Gastrocnemius medialis (tissue), 4 donors: ENCODE data around the gene CPZ. TPM values are rescaled to one million over a fixed set of nuclear protein-coding genes. Genes with fewer than 3 reads are reported as not detected.

Experiments
- ATAC-seq, 2 donors: fragments of 150-250 bp; one replicate each; pipeline ENCODE4 v1.9.1; 2016
- DNase-seq, 2 donors: peaks; one replicate each; pipeline ENCODE4 v3.0.0-alpha.2; 2019
- H3K27ac ChIP-seq, 4 donors: fragments of 200-600 bp; sonication (generic); 1 replicate in 1 of 4; 2 replicates in 3 of 4; pipeline ENCODE4 v1.5.1; 2016 to 2018; ENCODE audit warnings: mild to moderate bottlenecking in 2 of 4, moderate library complexity in 1 of 4
- H3K27me3 ChIP-seq, 3 donors: fragments of 200-600 bp; sonication (generic) in 2 of 3; 1 replicate in 1 of 3; 2 replicates in 2 of 3; pipeline versions ENCODE4 v1.5.1 to v1.6.0; 2016 to 2019; ENCODE audit warnings: mild to moderate bottlenecking in 1 of 3, moderate library complexity in 1 of 3
- H3K36me3 ChIP-seq, 2 donors: fragments of 200-600 bp; sonication (generic) in 1 of 2; one replicate each; pipeline ENCODE4 v1.5.1; 2017 to 2018
- H3K4me1 ChIP-seq, 2 donors: fragments of 200-600 bp; sonication (generic) in 1 of 2; one replicate each; pipeline ENCODE4 v1.5.1; 2016 to 2017; ENCODE audit warnings: mild to moderate bottlenecking in 2 of 2
- H3K4me3 ChIP-seq, 4 donors: fragments of 200-600 bp; sonication (generic) in 3 of 4; 1 replicate in 1 of 4; 2 replicates in 3 of 4; pipeline ENCODE4 v1.5.1; 2016 to 2019; ENCODE audit warnings: mild to moderate bottlenecking in 2 of 4
- H3K9me3 ChIP-seq, 3 donors: fragments of 200-600 bp; sonication (generic) in 2 of 3; 1 replicate in 1 of 3; 2 replicates in 2 of 3; pipeline ENCODE4 v1.5.1; 2016 to 2019
- CTCF ChIP-seq, 5 experiments: fragments of 450-650 bp in 3 of 5; fragments of 200-600 bp in 2 of 5; sonication (generic) in 2 of 5; IDR thresholded peaks in 4 of 5; conservative IDR thresholded peaks in 1 of 5; 1 replicate in 4 of 5; 2 replicates in 1 of 5; pipeline ENCODE4 v1.5.1; 2016 to 2019; ENCODE audit warnings: antibody characterized with exemption in 5 of 5, mild to moderate bottlenecking in 3 of 5, moderate library complexity in 3 of 5
- POLR2A ChIP-seq, 2 donors: fragments of 450-650 bp; IDR thresholded peaks; one replicate each; pipeline ENCODE4 v1.6.1; 2017; ENCODE audit warnings: antibody characterized with exemption in 2 of 2, mild to moderate bottlenecking in 2 of 2, moderate library complexity in 2 of 2
- in situ Hi-C, 4 donors: fragments of 200-750 bp; cut with MboI; loops; one replicate each; pipeline versions ENCODE4 v1.15.0 to v1.8.0; 2017; ENCODE audit warnings: low sequenced_read_pairs in 4 of 4
- intact Hi-C: fragments of 100-400 bp; cut with DNase I; formaldehyde crosslinking; loops from one replicate; pipeline ENCODE4 v1.15.1; 2023; ENCODE audit warnings: low total_unique reads
- total RNA-seq, 4 donors: library from RNA; depleted of rRNA; stranded (reverse); fragments of >200 nt; gene quantifications; one replicate each; pipeline versions ENCODE4 v1.1.0 to v1.2.3, GENCODE V29; 2016

CPZ gene
- total RNA-seq, 4 donors from 2014 or later, result not detected

- intact Hi-C loops, result no loop called here
- ATAC-seq (no peak), DNase-seq (no peak)
- H3K36me3 ChIP-seq, result no peaks in the 10 kb centered on the region
- H3K27me3 ChIP-seq, result peaks cover 0 to 5% (median 0%) of the 10 kb centered on the region in 3 donors
- in situ Hi-C loops, result no loop called here
- TF ChIP-seq CTCF (IDR thresholded peaks at IDR 0.05 in 4 of 5, conservative IDR thresholded peaks at IDR 0.05 in 1 of 5) (no peak), POLR2A (IDR thresholded peaks at IDR 0.05) (no peak)
- H3K27ac ChIP-seq, result no peak overlapping the region
- H3K4me1 ChIP-seq, result no peaks in the 10 kb centered on the region
- H3K4me3 ChIP-seq, result no peak overlapping the region
- no peaks in the 10 kb centered on the region for H3K9me3 ChIP-seq
These were observed 23.6 kb downstream of the CPZ start for GRCh38 chr4:8615921-8616787.

DNA sequence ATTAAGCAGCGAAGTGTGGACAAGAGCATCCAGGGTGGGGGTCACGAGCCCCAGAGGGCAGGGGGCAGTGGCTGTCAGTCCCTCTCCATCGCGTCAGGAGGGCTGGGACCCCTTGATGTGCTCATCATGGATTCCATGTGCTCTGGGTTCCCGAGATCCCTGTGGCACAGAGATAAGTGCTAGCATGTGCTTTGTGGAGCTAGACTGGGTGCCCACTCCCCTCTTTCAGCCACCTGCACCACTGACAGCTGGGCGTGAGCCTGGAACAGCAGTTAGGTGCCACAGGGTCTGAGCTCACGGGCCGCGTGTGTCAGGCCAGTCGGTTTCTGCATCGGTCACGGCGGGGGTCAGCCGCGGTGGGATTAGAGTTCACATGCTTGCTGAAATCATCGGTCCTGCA, 24.3 kb downstream of the CPZ start:
- Histone ChIP-seq H3K4me1 (no peaks in the 10 kb centered on the region), H3K36me3 (no peaks in the 10 kb centered on the region), H3K27me3 (peaks cover 0 to 5% (median 0%) of the 10 kb centered on the region in 3 donors), H3K9me3 (no peaks in the 10 kb centered on the region), H3K4me3 (no peak overlapping the region), H3K27ac (no peak overlapping the region)
- TF ChIP-seq POLR2A (IDR thresholded peaks at IDR 0.05) (no peak), CTCF (IDR thresholded peaks at IDR 0.05 in 4 of 5, conservative IDR thresholded peaks at IDR 0.05 in 1 of 5) (no peak)
- in situ Hi-C loops (no loop called here), intact Hi-C loops (no loop called here)
- DNase-seq, result no peak
- no peak for ATAC-seq

GRCh38 chr4:8617486-8618040, 25.0 kb downstream of the CPZ start:
- no peak for TF ChIP-seq POLR2A (IDR thresholded peaks at IDR 0.05)
- no peak for TF ChIP-seq CTCF (IDR thresholded peaks at IDR 0.05 in 4 of 5, conservative IDR thresholded peaks at IDR 0.05 in 1 of 5)
- no peak for ATAC-seq

GRCh38 chr4:8618421-8618820, 25.9 kb downstream of the CPZ start:
- H3K36me3 ChIP-seq, result no peaks in the 10 kb centered on the region
- intact Hi-C loops, result no loop called here
- H3K27ac ChIP-seq, result no peak overlapping the region
- H3K4me1 ChIP-seq, result no peaks in the 10 kb centered on the region
- ATAC-seq (no peak), DNase-seq (no peak)
- no peak for TF ChIP-seq CTCF (IDR thresholded peaks at IDR 0.05 in 4 of 5, conservative IDR thresholded peaks at IDR 0.05 in 1 of 5)
- no peak for TF ChIP-seq POLR2A (IDR thresholded peaks at IDR 0.05)
- H3K27me3 ChIP-seq, result peaks cover 0 to 5% (median 0%) of the 10 kb centered on the region in 3 donors
- in situ Hi-C loops, result no loop called here
- no peaks in the 10 kb centered on the region for H3K9me3 ChIP-seq
- no peak overlapping the region for H3K4me3 ChIP-seq

More at GRCh38 chr4:8617486-8618040, 25.0 kb downstream of the CPZ start:
- H3K4me3 ChIP-seq, result no peak overlapping the region
- peaks cover 0 to 5% (median 0%) of the 10 kb centered on the region in 3 donors for H3K27me3 ChIP-seq
- no peaks in the 10 kb centered on the region for H3K9me3 ChIP-seq
- H3K36me3 ChIP-seq, result no peaks in the 10 kb centered on the region
- intact Hi-C loops (no loop called here), in situ Hi-C loops (no loop called here)
- no peak overlapping the region for H3K27ac ChIP-seq
- DNase-seq, result no peak
- no peaks in the 10 kb centered on the region for H3K4me1 ChIP-seq
